A673 (cell line): ENCODE data around the gene EGFR. TPM values are rescaled to one million over a fixed set of nuclear protein-coding genes. Genes with fewer than 3 reads are reported as not detected.

Experiments used
- BruUV-seq: library from RNA; stranded (reverse); fragments of 400-500 nt; replicated peaks from 2 replicates; lab custom pipeline; 2021; lab: Mats Ljungman, UMichigan
- CTCF ChIA-PET: fragments of 300-600 bp; sonication (Branson Sonifier 250); formaldehyde crosslinking; loops from one replicate; lab custom pipeline; 2022; ENCODE audit warnings: antibody characterized with exemption; lab: Charles Lee
- POLR2A ChIA-PET: fragments of 300-600 bp; sonication (Branson Sonifier 250); formaldehyde crosslinking; loops from one replicate; lab custom pipeline; 2022; ENCODE audit warnings: antibody characterized with exemption; ENCODE audit not compliant: low non-redundant PET; lab: Charles Lee
- DNase-seq: peaks from one replicate; pipeline ENCODE4 v3.0.0-alpha.2; 2015; ENCODE audit warnings: low spot score
- H3K27ac ChIP-seq: fragments of 200-600 bp; sonication (generic); 2 replicates; pipeline ENCODE4 v1.5.1; 2016; ENCODE audit warnings: mixed run types, low read depth, mild to moderate bottlenecking, mixed read lengths, antibody characterized with exemption, low read length; ENCODE audit not compliant: poor library complexity, severe bottlenecking
- H3K27me3 ChIP-seq: fragments of 200-600 bp; sonication (generic); replicated peaks from 2 replicates; pipeline ENCODE4 v1.6.1; 2017; ENCODE audit warnings: mixed run types, low read depth, mild to moderate bottlenecking, mixed read lengths, antibody characterized with exemption, low read length; ENCODE audit not compliant: insufficient read depth, poor library complexity
- H3K36me3 ChIP-seq: fragments of 200-600 bp; sonication (generic); 2 replicates; pipeline ENCODE4 v1.6.1; 2016; ENCODE audit warnings: mixed run types, mild to moderate bottlenecking, mixed read lengths, antibody characterized with exemption, low read length; ENCODE audit not compliant: insufficient read depth, poor library complexity, severe bottlenecking
- H3K4me1 ChIP-seq: fragments of 200-600 bp; sonication (generic); 2 replicates; pipeline ENCODE4 v1.6.1; 2017; ENCODE audit warnings: mixed run types, mild to moderate bottlenecking, mixed read lengths, antibody characterized with exemption, low read length; ENCODE audit not compliant: insufficient read depth, poor library complexity, severe bottlenecking
- H3K4me3 ChIP-seq: fragments of 200-600 bp; sonication (generic); 2 replicates; pipeline ENCODE4 v1.5.1; 2016; ENCODE audit warnings: low read depth, mixed run types, mild to moderate bottlenecking, mixed read lengths, low read length; ENCODE audit not compliant: poor library complexity, severe bottlenecking
- H3K9me3 ChIP-seq: fragments of 200-600 bp; sonication (generic); 2 replicates; pipeline ENCODE4 v1.6.1; 2016; ENCODE audit warnings: mixed run types, low read depth, mild to moderate bottlenecking, mixed read lengths, antibody characterized with exemption, low read length; ENCODE audit not compliant: poor library complexity, severe bottlenecking
- CTCF ChIP-seq: fragments of 300-800, 200-600 bp; sonication (generic); conservative IDR thresholded peaks from 2 replicates; pipeline ENCODE4 v1.5.1; 2017; ENCODE audit warnings: low read depth, mild to moderate bottlenecking, antibody characterized with exemption, low read length, moderate library complexity, mixed read lengths
- EZH2 ChIP-seq: fragments of 200-600 bp; sonication (generic); IDR thresholded peaks from 2 replicates; pipeline ENCODE4 v1.6.1; 2017; ENCODE audit warnings: borderline replicate concordance, low read depth, mild to moderate bottlenecking, mixed read lengths, antibody characterized with exemption, low read length; ENCODE audit not compliant: poor library complexity, severe bottlenecking
- intact Hi-C: fragments of 100-400 bp; cut with micrococcal nuclease; formaldehyde crosslinking; loops from one replicate; pipeline ENCODE4 v1.10.0; 2022; ENCODE audit not compliant: unreplicated experiment
- total RNA-seq: library from RNA; stranded (reverse); gene quantifications from 2 replicates; pipeline ENCODE4 v1.2.3, GENCODE V29; 2021

EGFR gene
- total RNA-seq, 1 experiment from 2014 or later, result 0.84 TPM

- TF ChIP-seq EZH2, result no peak
- TF ChIP-seq CTCF, result no peak
- ChIA-PET POLR2A (interaction anchor here (0.6 kb wide), 1 partner anchor 203 kb away, joined by 3 read pairs; no protein-coding TSS in a partner anchor), CTCF (no interaction called here)
- Histone ChIP-seq H3K36me3 (no peaks in the 10 kb centered on the region), H3K27ac (no peak overlapping the region), H3K4me1 (peaks cover 2% of the 10 kb centered on the region), H3K9me3 (no peaks in the 10 kb centered on the region), H3K4me3 (no peak overlapping the region), H3K27me3 (peaks cover 33% of the 10 kb centered on the region)
- intact Hi-C loops, result no loop called here
- no TSS peak for BruUV-seq
- DNase-seq, result peak; percentile 13
Measured at GRCh38 chr7:55024776-55025175, 6.0 kb downstream of the EGFR start.

GRCh38 chr7:55026086-55026790, 7.4 kb downstream of the EGFR start:
- DNase-seq, result no peak
- BruUV-seq, result no TSS peak
- TF ChIP-seq CTCF, result no peak
- TF ChIP-seq EZH2, result no peak
- CTCF ChIA-PET, result no interaction called here
- intact Hi-C loops, result no loop called here
- Histone ChIP-seq H3K27me3 (peaks cover 18% of the 10 kb centered on the region), H3K4me1 (no peaks in the 10 kb centered on the region), H3K27ac (no peak overlapping the region), H3K9me3 (no peaks in the 10 kb centered on the region), H3K36me3 (no peaks in the 10 kb centered on the region), H3K4me3 (no peak overlapping the region)
- POLR2A ChIA-PET, result no interaction called here

GRCh38 chr7:55026867-55027490, 8.2 kb downstream of the EGFR start:
- H3K27ac ChIP-seq, result no peak overlapping the region
- no TSS peak for BruUV-seq
- no peaks in the 10 kb centered on the region for H3K36me3 ChIP-seq
- intact Hi-C loops, result no loop called here
- no peaks in the 10 kb centered on the region for H3K9me3 ChIP-seq
- H3K27me3 ChIP-seq, result peaks cover 10% of the 10 kb centered on the region
- no peaks in the 10 kb centered on the region for H3K4me1 ChIP-seq
- TF ChIP-seq CTCF (no peak), EZH2 (no peak)
- DNase-seq, result no peak
- no peak overlapping the region for H3K4me3 ChIP-seq
- ChIA-PET CTCF (no interaction called here), POLR2A (no interaction called here)
